Astrocyte (in vitro differentiated cells and primary cell): ENCODE data around the gene CALCB.

ENCODE experiments used
- EZH2 ChIP-seq: IDR thresholded peaks from 2 replicates; pipeline ENCODE4 v1.6.1; 2012; ENCODE audit warnings: mild to moderate bottlenecking, low read length, inconsistent platforms; ENCODE audit not compliant: insufficient read depth
- TF ChIP-seq, protein P1 (sequence below): IDR thresholded peaks from 2 replicates; pipeline ENCODE4 v1.5.1; 2011; ENCODE audit warnings: low read depth, mild to moderate bottlenecking, inconsistent platforms, low read length, moderate library complexity; ENCODE audit not compliant: insufficient read depth

DNA sequence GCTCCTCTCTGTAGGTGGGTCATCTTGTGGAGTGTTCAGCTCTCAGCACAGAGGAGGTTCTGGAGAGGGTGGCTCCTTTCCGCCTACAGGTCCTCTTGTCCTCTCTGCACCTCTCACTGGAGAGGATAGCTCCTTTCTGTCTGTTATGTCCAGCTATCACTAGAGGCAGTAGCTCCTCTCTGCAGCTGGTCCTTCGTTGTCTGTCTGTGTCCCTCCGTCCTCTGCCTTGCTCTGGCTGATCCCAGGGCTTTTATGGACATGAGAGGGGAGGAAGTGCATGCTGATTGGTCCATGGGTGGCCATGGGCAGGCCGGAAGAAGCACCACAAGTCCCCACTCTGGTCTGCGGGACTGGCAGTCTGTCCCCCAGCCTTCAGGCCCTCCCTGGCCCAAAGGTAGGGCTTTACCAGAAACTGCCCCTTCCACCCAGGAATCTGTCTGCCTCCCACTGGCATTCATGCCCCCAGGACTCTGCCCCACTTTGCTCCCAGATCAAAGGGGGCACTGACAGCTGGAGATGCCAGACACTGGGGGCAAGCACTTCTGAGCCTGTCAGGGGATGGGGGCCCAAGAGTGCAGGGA is 38.6 kb upstream of the CALCB start:
- TF ChIP-seq, protein P1, sequence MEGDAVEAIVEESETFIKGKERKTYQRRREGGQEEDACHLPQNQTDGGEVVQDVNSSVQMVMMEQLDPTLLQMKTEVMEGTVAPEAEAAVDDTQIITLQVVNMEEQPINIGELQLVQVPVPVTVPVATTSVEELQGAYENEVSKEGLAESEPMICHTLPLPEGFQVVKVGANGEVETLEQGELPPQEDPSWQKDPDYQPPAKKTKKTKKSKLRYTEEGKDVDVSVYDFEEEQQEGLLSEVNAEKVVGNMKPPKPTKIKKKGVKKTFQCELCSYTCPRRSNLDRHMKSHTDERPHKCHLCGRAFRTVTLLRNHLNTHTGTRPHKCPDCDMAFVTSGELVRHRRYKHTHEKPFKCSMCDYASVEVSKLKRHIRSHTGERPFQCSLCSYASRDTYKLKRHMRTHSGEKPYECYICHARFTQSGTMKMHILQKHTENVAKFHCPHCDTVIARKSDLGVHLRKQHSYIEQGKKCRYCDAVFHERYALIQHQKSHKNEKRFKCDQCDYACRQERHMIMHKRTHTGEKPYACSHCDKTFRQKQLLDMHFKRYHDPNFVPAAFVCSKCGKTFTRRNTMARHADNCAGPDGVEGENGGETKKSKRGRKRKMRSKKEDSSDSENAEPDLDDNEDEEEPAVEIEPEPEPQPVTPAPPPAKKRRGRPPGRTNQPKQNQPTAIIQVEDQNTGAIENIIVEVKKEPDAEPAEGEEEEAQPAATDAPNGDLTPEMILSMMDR, result no peak
- TF ChIP-seq EZH2, result no peak
